Measurements from ENCODE around the gene ECE2.

- no peak for TF ChIP-seq MYC (IDR thresholded peaks at IDR 0.05; ENCODE audit: borderline replicate concordance, low read length)
- no peak for TF ChIP-seq CTCF (IDR thresholded peaks at IDR 0.05)
- no peak for TF ChIP-seq RAD21 (conservative IDR thresholded peaks at IDR 0.05 in 1 of 2, IDR thresholded peaks at IDR 0.05 in 1 of 2)
- TF ChIP-seq POLR2A (IDR thresholded peaks at IDR 0.05; ENCODE audit: low read length), result no peak
- no peak for TF ChIP-seq CEBPB (IDR thresholded peaks at IDR 0.05)
- no peak for TF ChIP-seq ATOH8 (CRISPR knock-in tag; IDR thresholded peaks at IDR 0.05; ENCODE audit: low read depth)
- no peak for TF ChIP-seq JUN (IDR thresholded peaks at IDR 0.05)
- no peak for TF ChIP-seq HEYL (CRISPR knock-in tag; IDR thresholded peaks at IDR 0.05)
- TF ChIP-seq RCOR1 (IDR thresholded peaks at IDR 0.05; ENCODE audit: low read depth, low read length), result no peak
- TF ChIP-seq EP300 (IDR thresholded peaks at IDR 0.05), result no peak
- TF ChIP-seq BHLHE40 (IDR thresholded peaks at IDR 0.05; ENCODE audit: low read depth, low read length), result no peak
- TF ChIP-seq USF2 (IDR thresholded peaks at IDR 0.05), result no peak
- TF ChIP-seq RFX5 (IDR thresholded peaks at IDR 0.05), result no peak
Measured at GRCh38 chr3:184240384-184241140, 35.3 kb upstream of the ECE2 start.

All from A549 (cell line).